NCI-H510A (cell line): ENCODE results near the gene GNB1L.

Experiments used
- DNase-seq: peaks from one replicate; lab custom pipeline; 2025; lab: John Stamatoyannopoulos, UW

Gene GNB1L

GRCh38 chr22:19876314-19876940 is 21.8 kb upstream of the GNB1L start:
- no peak for DNase-seq

- DNase-seq, result no peak
These were observed 21.0 kb upstream of the GNB1L start for GRCh38 chr22:19875531-19876313.

GRCh38 chr22:19875061-19875530 is 20.4 kb upstream of the GNB1L start:
- no peak for DNase-seq

GRCh38 chr22:19874307-19875060 is 19.8 kb upstream of the GNB1L start:
- no peak for DNase-seq

- no peak for DNase-seq
These were observed 19.3 kb upstream of the GNB1L start for GRCh38 chr22:19873960-19874306.

- DNase-seq, result no peak
These were observed 18.7 kb upstream of the GNB1L start for GRCh38 chr22:19873138-19873959.

GRCh38 chr22:19872779-19873137 is 18.1 kb upstream of the GNB1L start:
- DNase-seq, result peak; percentile 77

GRCh38 chr22:19871845-19872778 is 17.4 kb upstream of the GNB1L start:
- no peak for DNase-seq

- no peak for DNase-seq
These were observed 16.6 kb upstream of the GNB1L start for GRCh38 chr22:19871023-19871844.

GRCh38 chr22:19870153-19871022 is 15.7 kb upstream of the GNB1L start:
- DNase-seq, result no peak

- no peak for DNase-seq
These were observed 15.0 kb upstream of the GNB1L start for GRCh38 chr22:19869497-19870152.

- DNase-seq, result no peak
These were observed 14.2 kb upstream of the GNB1L start for GRCh38 chr22:19868773-19869471.

GRCh38 chr22:19868333-19868732 is 13.7 kb upstream of the GNB1L start:
- DNase-seq, result no peak

GRCh38 chr22:19867617-19868016 is 12.9 kb upstream of the GNB1L start:
- no peak for DNase-seq

- no peak for DNase-seq
These were observed 12.0 kb upstream of the GNB1L start for GRCh38 chr22:19866665-19867009.

- DNase-seq, result no peak
These were observed 10.6 kb upstream of the GNB1L start for GRCh38 chr22:19865141-19865829.

- no peak for DNase-seq
These were observed 9.9 kb upstream of the GNB1L start for GRCh38 chr22:19864538-19865106.
